ENCODE data around the gene TUBB. TPM values are rescaled to one million over a fixed set of nuclear protein-coding genes. Genes with fewer than 3 reads are reported as not detected.

The TUBB gene
- total RNA-seq, 1 experiment from 2014 or later: 886 TPM

- Histone ChIP-seq H3K36me3 (ENCODE audit: control insufficient read depth in 1 of 2, insufficient read depth in 2 of 2, low read length in 2 of 2) (no peaks in the 10 kb centered on the region), H3K4me1 (ENCODE audit: control insufficient read depth in 1 of 2, insufficient read depth in 2 of 2, low read length in 2 of 2) (peaks cover 65 to 80% of the 10 kb centered on the region in 2 experiments), H3K4me3 (replicated peaks in 1 of 2; ENCODE audit: low read depth in 1 of 2, low read length in 2 of 2) (no peak overlapping the region), H3K9ac (ENCODE audit: low read length) (0 out of 2 replicates have a peak overlapping the region, but pooled peaks have one; percentile 2), H3K9me3 (ENCODE audit: control insufficient read depth in 1 of 2, insufficient read depth in 1 of 2, low read depth in 1 of 2, low read length in 2 of 2) (no peaks in the 10 kb centered on the region), H3K4me2 (ENCODE audit: low read length) (0 out of 2 replicates have a peak overlapping the region, but pooled peaks have one; percentile 10), H3K27ac (ENCODE audit: low read depth, low read length) (peak overlapping the region; percentile 21; the same call in 1 of the 2 replicates), H2AFZ (ENCODE audit: low read depth, low read length, poor library complexity, severe bottlenecking) (no peak overlapping the region), H3K27me3 (ENCODE audit: insufficient read depth, low read length) (no peaks in the 10 kb centered on the region), H4K20me1 (ENCODE audit: insufficient read depth) (no peaks in the 10 kb centered on the region), H3K9me2 (ENCODE audit: insufficient read depth) (no peaks in the 10 kb centered on the region), H3K79me2 (ENCODE audit: insufficient read depth, low read length) (no peaks in the 10 kb centered on the region)
- ATAC-seq (no peak), DNase-seq (ENCODE audit: low read depth, low spot score) (no peak)
- ChIA-PET CTCF (no interaction called here), RAD21 (ENCODE audit: low non-redundant PET in 1 of 2, low total read pairs in 2 of 2, uncharacterized antibody in 2 of 2, unreplicated experiment in 2 of 2) (interaction anchor here in 1 of 2 experiments (1.6 kb wide), 1 partner anchor 10 kb away, joined by 5 read pairs; no protein-coding TSS in a partner anchor), POLR2A (interaction anchor here (0.5 to 12.4 kb wide), 9 partner anchors 8 to 166 kb away, joined by 3 to 195 read pairs (median 5); partner anchors contain the start of genes FLOT1 and IER3)
- BruUV-seq (replicated peaks): no TSS peak
- intact Hi-C loops (cut with micrococcal nuclease): no loop called here
- TF ChIP-seq RAD21 (IDR thresholded peaks at IDR 0.05; ENCODE audit: low read depth) (no peak), FOSL1 (IDR thresholded peaks at IDR 0.05; ENCODE audit: low read depth) (no peak), SIN3A (IDR thresholded peaks at IDR 0.05; ENCODE audit: low read depth) (no peak), CBX3 (IDR thresholded peaks at IDR 0.05; ENCODE audit: low read depth) (no peak), JUND (IDR thresholded peaks at IDR 0.05) (no peak), CEBPB (IDR thresholded peaks at IDR 0.05; ENCODE audit: low read depth) (no peak), REST (IDR thresholded peaks at IDR 0.05; ENCODE audit: low read depth) (no peak)
- TF ChIP-seq, protein P1, sequence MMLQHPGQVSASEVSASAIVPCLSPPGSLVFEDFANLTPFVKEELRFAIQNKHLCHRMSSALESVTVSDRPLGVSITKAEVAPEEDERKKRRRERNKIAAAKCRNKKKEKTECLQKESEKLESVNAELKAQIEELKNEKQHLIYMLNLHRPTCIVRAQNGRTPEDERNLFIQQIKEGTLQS (IDR thresholded peaks at IDR 0.05): no peak
- TF ChIP-seq, protein P2, sequence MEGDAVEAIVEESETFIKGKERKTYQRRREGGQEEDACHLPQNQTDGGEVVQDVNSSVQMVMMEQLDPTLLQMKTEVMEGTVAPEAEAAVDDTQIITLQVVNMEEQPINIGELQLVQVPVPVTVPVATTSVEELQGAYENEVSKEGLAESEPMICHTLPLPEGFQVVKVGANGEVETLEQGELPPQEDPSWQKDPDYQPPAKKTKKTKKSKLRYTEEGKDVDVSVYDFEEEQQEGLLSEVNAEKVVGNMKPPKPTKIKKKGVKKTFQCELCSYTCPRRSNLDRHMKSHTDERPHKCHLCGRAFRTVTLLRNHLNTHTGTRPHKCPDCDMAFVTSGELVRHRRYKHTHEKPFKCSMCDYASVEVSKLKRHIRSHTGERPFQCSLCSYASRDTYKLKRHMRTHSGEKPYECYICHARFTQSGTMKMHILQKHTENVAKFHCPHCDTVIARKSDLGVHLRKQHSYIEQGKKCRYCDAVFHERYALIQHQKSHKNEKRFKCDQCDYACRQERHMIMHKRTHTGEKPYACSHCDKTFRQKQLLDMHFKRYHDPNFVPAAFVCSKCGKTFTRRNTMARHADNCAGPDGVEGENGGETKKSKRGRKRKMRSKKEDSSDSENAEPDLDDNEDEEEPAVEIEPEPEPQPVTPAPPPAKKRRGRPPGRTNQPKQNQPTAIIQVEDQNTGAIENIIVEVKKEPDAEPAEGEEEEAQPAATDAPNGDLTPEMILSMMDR (IDR thresholded peaks at IDR 0.05 in 2 of 3, conservative IDR thresholded peaks at IDR 0.05 in 1 of 3; ENCODE audit: borderline replicate concordance in 1 of 3, insufficient read depth in 1 of 3, low read depth in 2 of 3, low read length in 2 of 3): no peak
These were observed 41.8 kb downstream of the TUBB start for GRCh38 chr6:30761791-30762429.

All from HCT116 (cell line).